ENCODE data around the gene HPCAL1. TPM values are rescaled to one million over a fixed set of nuclear protein-coding genes. Genes with fewer than 3 reads are reported as not detected.
"Not testable (repeated sequence)": the region's sequence is repeated elsewhere in the genome, so short reads cannot be mapped to it uniquely, and the experiment has no call there.

Gene HPCAL1
- 34.7 TPM for total RNA-seq

DNA sequence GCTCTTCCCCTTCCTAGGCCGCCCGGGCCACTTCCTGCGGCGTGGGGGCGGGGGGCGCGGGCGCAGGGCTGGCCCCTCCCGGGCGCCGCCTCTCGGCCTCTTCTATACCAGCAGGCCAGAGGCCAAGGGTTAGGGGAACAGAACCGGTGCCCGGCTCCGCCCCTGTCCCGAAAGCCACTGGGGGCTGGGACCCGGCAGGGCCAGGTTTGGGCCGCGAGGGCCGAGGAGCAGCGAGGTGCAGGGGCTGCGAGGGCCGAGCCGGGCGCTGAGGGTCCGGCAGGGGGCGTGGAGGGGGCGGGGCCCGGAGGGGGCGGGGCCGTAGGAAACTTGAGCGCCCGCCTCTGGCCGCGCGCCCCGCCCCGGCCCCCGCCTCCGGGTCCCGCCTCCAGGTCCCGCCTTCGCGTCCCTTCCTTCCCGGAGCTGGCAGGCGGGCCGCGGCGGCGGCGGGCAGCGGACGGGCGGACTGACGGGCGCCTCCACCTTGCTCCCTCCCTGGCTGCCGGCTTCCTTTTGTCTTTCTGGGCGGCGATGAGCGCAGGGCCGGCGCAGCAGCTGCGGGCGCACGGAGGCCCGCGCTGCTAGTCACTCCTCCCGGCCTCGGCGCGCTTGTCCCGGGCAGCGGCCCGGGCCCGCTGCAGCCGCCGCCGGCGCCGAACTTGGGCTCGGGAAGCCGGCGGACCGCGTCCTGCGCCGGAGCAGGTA, at the start of gene HPCAL1:
Gene HPCAL1 (plus strand): TSS at position 426 of the 702 bp plus-strand sequence. CDS start 116,854 bp downstream, outside the sequence.
- Histone ChIP-seq H3K9me3 (ENCODE audit: low read depth, low read length) (no peaks in the 10 kb centered on the region), H3K4me1 (ENCODE audit: insufficient read depth, low read length) (peaks cover 76% of the 10 kb centered on the region), H3K4me3 (ENCODE audit: low read length) (peak within 1 kb of the TSS; percentile 80), H3K27me3 (ENCODE audit: insufficient read depth, low read length) (no peaks in the 10 kb centered on the region)

DNA sequence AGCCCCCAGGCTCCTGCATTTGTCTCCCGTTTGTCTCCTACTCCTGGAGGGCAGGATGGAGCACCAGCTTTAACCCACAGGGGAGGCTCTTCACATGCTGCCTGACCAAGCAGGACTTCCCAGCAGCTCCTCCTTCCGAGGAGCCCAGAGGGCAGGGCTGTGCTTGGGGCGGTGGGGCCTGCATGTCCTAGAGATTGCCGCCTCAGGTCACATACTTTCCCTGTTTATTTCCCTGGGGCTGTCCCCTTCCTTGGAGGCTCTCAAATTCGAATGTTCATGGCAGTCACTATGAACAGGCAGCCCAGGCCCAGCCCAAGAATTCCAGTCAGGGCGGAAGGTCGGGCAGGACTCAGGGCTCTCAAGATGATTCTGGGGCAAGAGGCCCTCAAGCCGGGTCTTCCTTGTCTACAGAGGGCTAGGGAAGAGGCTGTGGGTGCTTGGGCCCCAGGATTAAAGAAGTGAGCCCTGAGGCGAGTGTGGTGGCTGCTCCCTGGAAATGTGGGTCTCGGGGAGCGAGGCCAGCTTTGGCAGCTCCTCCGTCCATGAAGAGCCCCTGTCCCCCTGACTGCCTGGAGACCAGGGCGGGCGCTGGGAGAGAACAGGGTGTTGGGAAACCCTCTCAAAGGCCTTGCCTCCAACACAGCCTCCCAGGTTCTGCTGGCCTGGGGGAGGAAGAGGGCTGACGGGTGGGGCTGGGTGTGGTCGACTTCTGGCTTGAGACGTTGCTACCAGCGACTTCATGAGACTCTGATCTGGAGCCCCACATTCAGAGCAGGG, 48.9 kb upstream of the HPCAL1 start:
- no peak overlapping the region for H3K4me3 ChIP-seq (ENCODE audit: low read length)
- peaks cover 4% of the 10 kb centered on the region for H3K4me1 ChIP-seq (ENCODE audit: insufficient read depth, low read length)

GRCh38 chr2:10254373-10255188, 48.1 kb upstream of the HPCAL1 start:
- Histone ChIP-seq H3K9me3 (ENCODE audit: low read depth, low read length) (peaks cover 13% of the 10 kb centered on the region), H3K4me1 (ENCODE audit: insufficient read depth, low read length) (peaks cover 4% of the 10 kb centered on the region), H3K4me3 (ENCODE audit: low read length) (no peak overlapping the region), H3K27me3 (ENCODE audit: insufficient read depth, low read length) (peaks cover 12% of the 10 kb centered on the region)

More for the DNA sequence above, 48.9 kb upstream of the HPCAL1 start:
- H3K9me3 ChIP-seq (ENCODE audit: low read depth, low read length), result peaks cover 20% of the 10 kb centered on the region
- peaks cover 20% of the 10 kb centered on the region for H3K27me3 ChIP-seq (ENCODE audit: insufficient read depth, low read length)

DNA sequence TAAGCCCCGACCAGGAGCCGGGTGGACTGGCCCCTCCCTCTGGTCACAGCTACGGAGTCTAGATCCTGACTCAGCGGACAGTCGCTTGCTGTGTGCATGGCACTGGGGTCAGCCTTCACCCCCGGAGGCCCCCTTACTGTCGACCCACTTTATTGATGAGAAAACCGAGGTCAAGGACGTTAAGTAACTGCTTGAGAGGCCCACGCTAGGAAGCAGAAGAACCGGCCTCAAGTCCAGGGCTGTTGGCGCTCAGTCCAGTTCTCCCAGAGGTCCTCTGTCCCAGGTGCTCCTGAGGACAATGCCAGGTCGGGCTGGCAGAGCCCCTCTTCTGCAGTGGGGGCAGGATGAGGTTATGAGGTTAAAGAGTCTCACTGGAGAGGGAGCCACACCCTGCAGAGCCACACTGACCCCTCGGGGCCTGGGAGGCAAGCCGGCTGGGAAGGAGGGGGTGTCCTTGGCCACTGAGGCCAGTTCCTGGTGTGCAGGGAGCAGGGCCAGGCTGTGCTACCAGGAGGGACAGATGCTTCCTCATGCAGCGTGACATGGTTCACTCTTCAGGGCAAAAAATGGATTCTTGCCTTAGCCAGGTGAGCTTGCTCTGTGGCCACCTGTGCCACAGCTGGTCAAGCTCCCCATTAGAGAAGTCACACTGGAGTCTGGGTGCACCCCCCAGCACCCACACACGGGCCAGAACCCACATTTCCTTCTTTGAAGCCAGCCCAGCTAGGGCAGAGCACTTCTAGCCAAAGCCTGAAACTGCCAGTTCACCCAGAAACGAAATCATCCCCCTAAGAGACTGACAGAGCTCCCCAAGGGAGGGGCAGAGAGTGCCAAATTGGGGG, 47.3 kb upstream of the HPCAL1 start:
- Histone ChIP-seq H3K4me3 (ENCODE audit: low read length) (no peak overlapping the region), H3K4me1 (ENCODE audit: insufficient read depth, low read length) (peaks cover 4% of the 10 kb centered on the region), H3K27me3 (ENCODE audit: insufficient read depth, low read length) (peaks cover 5% of the 10 kb centered on the region), H3K9me3 (ENCODE audit: low read depth, low read length) (peaks cover 4% of the 10 kb centered on the region)

GRCh38 chr2:10256031-10256514, 46.6 kb upstream of the HPCAL1 start:
- Histone ChIP-seq H3K4me1 (ENCODE audit: insufficient read depth, low read length) (peaks cover 4% of the 10 kb centered on the region), H3K9me3 (ENCODE audit: low read depth, low read length) (no peaks in the 10 kb centered on the region), H3K4me3 (ENCODE audit: low read length) (no peak overlapping the region), H3K27me3 (ENCODE audit: insufficient read depth, low read length) (no peaks in the 10 kb centered on the region)

DNA sequence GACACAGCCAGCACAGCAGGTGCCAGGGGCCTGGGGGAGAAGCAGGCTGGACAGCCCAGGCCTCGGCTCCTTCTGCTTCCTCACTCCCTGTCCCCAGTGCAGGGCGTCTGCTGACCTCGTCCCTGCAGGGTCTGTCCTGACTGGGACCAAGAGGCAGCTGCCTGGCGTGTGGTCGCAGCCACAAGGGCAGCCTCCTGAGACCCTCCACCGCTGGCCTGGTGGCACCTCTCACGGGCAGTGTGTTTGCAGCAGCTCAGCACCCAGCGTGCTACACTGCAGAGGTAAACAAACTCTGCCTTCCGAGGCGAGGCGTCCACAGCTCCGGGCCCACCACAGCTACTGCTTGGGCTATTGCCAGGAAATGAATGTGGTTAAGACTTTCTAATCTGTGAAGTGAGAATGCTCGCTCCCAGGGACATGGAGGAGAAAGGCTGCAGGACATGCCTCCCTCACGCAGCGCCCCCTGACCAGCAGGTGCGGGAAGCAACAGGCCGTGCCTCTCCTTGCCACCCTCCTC, 46.1 kb upstream of the HPCAL1 start:
- no peaks in the 10 kb centered on the region for H3K27me3 ChIP-seq (ENCODE audit: insufficient read depth, low read length)
- no peaks in the 10 kb centered on the region for H3K9me3 ChIP-seq (ENCODE audit: low read depth, low read length)
- H3K4me1 ChIP-seq (ENCODE audit: insufficient read depth, low read length), result peaks cover 4% of the 10 kb centered on the region
- no peak overlapping the region for H3K4me3 ChIP-seq (ENCODE audit: low read length)

- no peaks in the 10 kb centered on the region for H3K9me3 ChIP-seq (ENCODE audit: low read depth, low read length)
- peaks cover 4% of the 10 kb centered on the region for H3K4me1 ChIP-seq (ENCODE audit: insufficient read depth, low read length)
- H3K4me3 ChIP-seq (ENCODE audit: low read length), result no peak overlapping the region
- no peaks in the 10 kb centered on the region for H3K27me3 ChIP-seq (ENCODE audit: insufficient read depth, low read length)
Measured at GRCh38 chr2:10257036-10257435, 45.7 kb upstream of the HPCAL1 start.

GRCh38 chr2:10257500-10258147, 45.1 kb upstream of the HPCAL1 start:
- Histone ChIP-seq H3K4me3 (ENCODE audit: low read length) (no peak overlapping the region), H3K4me1 (ENCODE audit: insufficient read depth, low read length) (peaks cover 4% of the 10 kb centered on the region), H3K9me3 (ENCODE audit: low read depth, low read length) (no peaks in the 10 kb centered on the region), H3K27me3 (ENCODE audit: insufficient read depth, low read length) (no peaks in the 10 kb centered on the region)

DNA sequence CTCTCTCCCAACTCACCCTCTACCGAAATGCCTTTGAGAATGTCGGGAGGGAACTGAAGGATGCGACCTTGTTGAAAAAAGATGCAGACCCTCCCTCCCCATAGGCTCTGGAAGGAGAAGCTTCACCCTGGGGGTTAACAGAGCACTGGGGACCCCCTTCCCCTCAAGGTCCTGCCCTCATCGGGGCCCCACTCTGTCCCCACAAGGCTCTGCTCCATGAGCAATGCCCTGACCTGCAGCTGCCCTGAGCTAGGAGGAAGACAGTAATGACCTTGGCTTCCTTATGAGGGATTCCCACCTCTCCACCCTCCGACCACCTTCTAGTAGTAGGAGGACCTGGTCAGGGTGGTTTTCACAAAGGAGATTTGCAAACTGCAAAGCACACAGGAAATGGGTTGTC, 44.4 kb upstream of the HPCAL1 start:
- peaks cover 4% of the 10 kb centered on the region for H3K4me1 ChIP-seq (ENCODE audit: insufficient read depth, low read length)
- no peaks in the 10 kb centered on the region for H3K27me3 ChIP-seq (ENCODE audit: insufficient read depth, low read length)
- H3K9me3 ChIP-seq (ENCODE audit: low read depth, low read length), result no peaks in the 10 kb centered on the region
- H3K4me3 ChIP-seq (ENCODE audit: low read length), result no peak overlapping the region

GRCh38 chr2:10258726-10259125, 44.0 kb upstream of the HPCAL1 start:
- Histone ChIP-seq H3K9me3 (ENCODE audit: low read depth, low read length) (no peaks in the 10 kb centered on the region), H3K27me3 (ENCODE audit: insufficient read depth, low read length) (no peaks in the 10 kb centered on the region), H3K4me3 (ENCODE audit: low read length) (no peak overlapping the region), H3K4me1 (ENCODE audit: insufficient read depth, low read length) (peaks cover 4% of the 10 kb centered on the region)

DNA sequence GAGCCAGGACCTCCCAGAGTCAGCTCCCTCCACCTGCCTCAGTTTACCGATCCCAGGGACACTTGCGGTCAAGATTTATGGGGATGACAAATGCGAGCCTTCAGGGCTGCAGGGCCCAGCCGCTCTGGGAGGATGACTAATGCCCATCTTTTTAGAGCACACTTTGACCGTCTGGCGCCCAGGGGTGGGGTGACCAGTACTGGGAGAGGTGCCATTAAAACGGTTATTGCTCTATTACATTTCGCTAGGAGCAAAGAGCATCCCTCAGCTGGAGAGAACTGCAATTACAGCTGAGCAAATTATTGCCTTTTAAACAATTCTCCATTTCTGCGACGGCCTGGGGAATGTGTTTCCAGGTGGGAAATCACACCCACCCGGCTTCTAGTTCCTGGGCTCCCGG, 42.6 kb upstream of the HPCAL1 start:
- no peaks in the 10 kb centered on the region for H3K4me1 ChIP-seq (ENCODE audit: insufficient read depth, low read length)
- H3K4me3 ChIP-seq (ENCODE audit: low read length), result no peak overlapping the region
- H3K27me3 ChIP-seq (ENCODE audit: insufficient read depth, low read length), result no peaks in the 10 kb centered on the region
- no peaks in the 10 kb centered on the region for H3K9me3 ChIP-seq (ENCODE audit: low read depth, low read length)

GRCh38 chr2:10263526-10263925, 39.2 kb upstream of the HPCAL1 start:
- H3K27me3 ChIP-seq (ENCODE audit: insufficient read depth, low read length); H3K4me3 ChIP-seq (ENCODE audit: low read length); H3K9me3 ChIP-seq (ENCODE audit: low read depth, low read length); H3K4me1 ChIP-seq (ENCODE audit: insufficient read depth, low read length): not testable (repeated sequence)

GRCh38 chr2:10264506-10265328, 38.0 kb upstream of the HPCAL1 start:
- H3K9me3 ChIP-seq (ENCODE audit: low read depth, low read length), result no peaks in the 10 kb centered on the region
- no peaks in the 10 kb centered on the region for H3K27me3 ChIP-seq (ENCODE audit: insufficient read depth, low read length)
- H3K4me1 ChIP-seq (ENCODE audit: insufficient read depth, low read length), result no peaks in the 10 kb centered on the region
- H3K4me3 ChIP-seq (ENCODE audit: low read length), result no peak overlapping the region
